Ectodermal cell (in vitro differentiated cells): Measurements from ENCODE around the gene SMIM9.
"Not testable (repeated sequence)": the region's sequence is repeated elsewhere in the genome, so short reads cannot be mapped to it uniquely, and the experiment has no call there.

ENCODE experiments used
- H3K27ac ChIP-seq: 2 replicates; pipeline ENCODE4 v1.7.0; 2013; ENCODE audit warnings: mild to moderate bottlenecking, low read depth, low read length; ENCODE audit not compliant: insufficient read depth, poor library complexity, severe bottlenecking
- H3K27me3 ChIP-seq: 2 replicates; pipeline ENCODE4 v1.7.0; 2013; ENCODE audit warnings: mild to moderate bottlenecking, low read length; ENCODE audit not compliant: insufficient read depth, control insufficient read depth, poor library complexity, severe bottlenecking
- H3K36me3 ChIP-seq: one replicate; pipeline ENCODE4 v1.7.0; 2013; ENCODE audit warnings: low read length; ENCODE audit not compliant: control insufficient read depth, insufficient read depth
- H3K4me1 ChIP-seq: one replicate; pipeline ENCODE4 v1.7.0; 2013; ENCODE audit warnings: low read length; ENCODE audit not compliant: control insufficient read depth, insufficient read depth
- H3K4me3 ChIP-seq: 2 replicates; pipeline ENCODE4 v1.7.0; 2013; ENCODE audit warnings: low read depth, low read length, control low read depth; ENCODE audit not compliant: insufficient read depth
- H3K9me3 ChIP-seq: 2 replicates; pipeline ENCODE4 v1.7.0; 2013; ENCODE audit warnings: mild to moderate bottlenecking, low read length, moderate library complexity; ENCODE audit not compliant: control insufficient read depth
- WGBS, 2 experiments: methylation state at CpG; one replicate each; pipeline ENCODE4 v1.1.7; 2013; ENCODE audit warnings: missing lambda C conversion rate in 2 of 2; 5-methylcytosine and 5-hydroxymethylcytosine counted together

SMIM9 gene

GRCh38 chrX:154829134-154829533 lies 5.3 kb downstream of the SMIM9 start:
- no peak overlapping the region for H3K27ac ChIP-seq
- no peaks in the 10 kb centered on the region for H3K9me3 ChIP-seq
- no peaks in the 10 kb centered on the region for H3K27me3 ChIP-seq
- H3K36me3 ChIP-seq = no peaks in the 10 kb centered on the region
- no peaks in the 10 kb centered on the region for H3K4me1 ChIP-seq
- no peak overlapping the region for H3K4me3 ChIP-seq

- 76 to 100% methylated on average over 1 to 2 of the region's 2 CpGs for WGBS, 2 experiments
- Histone ChIP-seq H3K4me3 (no peak overlapping the region), H3K27me3 (no peaks in the 10 kb centered on the region), H3K27ac (no peak overlapping the region), H3K4me1 (no peaks in the 10 kb centered on the region), H3K9me3 (no peaks in the 10 kb centered on the region), H3K36me3 (no peaks in the 10 kb centered on the region)
Measured at GRCh38 chrX:154828016-154828408, 6.5 kb downstream of the SMIM9 start.

- Histone ChIP-seq H3K9me3 (no peaks in the 10 kb centered on the region), H3K27me3 (no peaks in the 10 kb centered on the region), H3K36me3 (no peaks in the 10 kb centered on the region), H3K4me3 (no peak overlapping the region), H3K4me1 (no peaks in the 10 kb centered on the region), H3K27ac (no peak overlapping the region)
- 91 to 94% methylated on average over 4 of the region's 4 CpGs for WGBS, 2 experiments
Measured at GRCh38 chrX:154827194-154828015, 7.1 kb downstream of the SMIM9 start.

- H3K36me3 ChIP-seq, H3K4me3 ChIP-seq, H3K27me3 ChIP-seq, H3K4me1 ChIP-seq, H3K9me3 ChIP-seq, H3K27ac ChIP-seq: not testable (repeated sequence)
- WGBS, 2 experiments = no CpG with 5 or more reads among the region's 3 CpGs
Measured at GRCh38 chrX:154825586-154825985, 8.9 kb downstream of the SMIM9 start.

GRCh38 chrX:154824638-154825037 lies 9.8 kb downstream of the SMIM9 start:
- WGBS, 2 experiments = 80 to 100% methylated on average over 1 of the region's 1 CpG
- H3K9me3 ChIP-seq = no peaks in the 10 kb centered on the region

GRCh38 chrX:154822029-154822428 lies 12.4 kb downstream of the SMIM9 start:
- Histone ChIP-seq H3K9me3 (no peaks in the 10 kb centered on the region), H3K4me3 (no peak overlapping the region), H3K36me3 (no peaks in the 10 kb centered on the region), H3K27me3 (no peaks in the 10 kb centered on the region), H3K4me1 (no peaks in the 10 kb centered on the region), H3K27ac (no peak overlapping the region)
- WGBS, 2 experiments = 58 to 59% methylated on average over 3 of the region's 3 CpGs

More at GRCh38 chrX:154824638-154825037, 9.8 kb downstream of the SMIM9 start:
- Histone ChIP-seq H3K27me3 (no peaks in the 10 kb centered on the region), H3K36me3 (no peaks in the 10 kb centered on the region), H3K27ac (no peak overlapping the region), H3K4me1 (no peaks in the 10 kb centered on the region), H3K4me3 (no peak overlapping the region)

GRCh38 chrX:154821523-154821922 lies 12.9 kb downstream of the SMIM9 start:
- no peaks in the 10 kb centered on the region for H3K27me3 ChIP-seq
- H3K36me3 ChIP-seq = no peaks in the 10 kb centered on the region
- no peak overlapping the region for H3K4me3 ChIP-seq
- H3K4me1 ChIP-seq = no peaks in the 10 kb centered on the region
- H3K27ac ChIP-seq = no peak overlapping the region
- no peaks in the 10 kb centered on the region for H3K9me3 ChIP-seq

- WGBS, 2 experiments = 63 to 67% methylated on average over 6 to 7 of the region's 7 CpGs
- Histone ChIP-seq H3K4me1 (no peaks in the 10 kb centered on the region), H3K27me3 (no peaks in the 10 kb centered on the region), H3K36me3 (no peaks in the 10 kb centered on the region), H3K27ac (no peak overlapping the region), H3K9me3 (no peaks in the 10 kb centered on the region), H3K4me3 (no peak overlapping the region)
Measured at GRCh38 chrX:154819771-154820341, 14.6 kb downstream of the SMIM9 start.

GRCh38 chrX:154818916-154819770 lies 15.3 kb downstream of the SMIM9 start:
- Histone ChIP-seq H3K4me1 (no peaks in the 10 kb centered on the region), H3K9me3 (no peaks in the 10 kb centered on the region), H3K4me3 (no peak overlapping the region), H3K36me3 (no peaks in the 10 kb centered on the region), H3K27me3 (no peaks in the 10 kb centered on the region), H3K27ac (no peak overlapping the region)
- WGBS, 2 experiments = 85 to 90% methylated on average over 11 of the region's 11 CpGs

- H3K4me1 ChIP-seq, H3K9me3 ChIP-seq, H3K27me3 ChIP-seq, H3K4me3 ChIP-seq, H3K27ac ChIP-seq, H3K36me3 ChIP-seq: not testable (repeated sequence)
- 95 to 96% methylated on average over 19 of the region's 19 CpGs for WGBS, 2 experiments
Measured at GRCh38 chrX:154817048-154817618, 17.3 kb downstream of the SMIM9 start.
